ENCODE data around the gene WTAP.
"Not testable (repeated sequence)": the region's sequence is repeated elsewhere in the genome, so short reads cannot be mapped to it uniquely, and the experiment has no call there.

Gene WTAP

GRCh38 chr6:159729598-159730331, 2.5 kb downstream of the WTAP start:
- no peak for TF ChIP-seq CTCF (IDR thresholded peaks at IDR 0.05; ENCODE audit: low read depth, low read length, missing control alignments)
- H3K4me3 ChIP-seq (replicated peaks; ENCODE audit: low read depth, low read length), result peak overlapping the region; percentile 81
- no peak for DNase-seq (ENCODE audit: extremely low read depth, low read depth)

GRCh38 chr6:159730332-159730676, 3.0 kb downstream of the WTAP start:
- TF ChIP-seq CTCF (IDR thresholded peaks at IDR 0.05; ENCODE audit: low read depth, low read length, missing control alignments), result no peak
- no peak for DNase-seq (ENCODE audit: extremely low read depth, low read depth)
- no peak overlapping the region; the same call in 1 of the 2 replicates for H3K4me3 ChIP-seq (replicated peaks; ENCODE audit: low read depth, low read length)

- not testable (repeated sequence) for DNase-seq (ENCODE audit: extremely low read depth, low read depth); H3K4me3 ChIP-seq (replicated peaks; ENCODE audit: low read depth, low read length)
These were observed 5.2 kb downstream of the WTAP start for GRCh38 chr6:159732550-159732949.

GRCh38 chr6:159733395-159733794, 6.1 kb downstream of the WTAP start:
- H3K4me3 ChIP-seq (replicated peaks; ENCODE audit: low read depth, low read length); DNase-seq (ENCODE audit: extremely low read depth, low read depth): not testable (repeated sequence)

- no peak for DNase-seq (ENCODE audit: extremely low read depth, low read depth)
- no peak overlapping the region for H3K4me3 ChIP-seq (replicated peaks; ENCODE audit: low read depth, low read length)
- no peak for TF ChIP-seq CTCF (IDR thresholded peaks at IDR 0.05; ENCODE audit: low read depth, low read length, missing control alignments)
These were observed 9.6 kb downstream of the WTAP start for GRCh38 chr6:159736908-159737307.

GRCh38 chr6:159739341-159739740, 12.0 kb downstream of the WTAP start:
- TF ChIP-seq CTCF (IDR thresholded peaks at IDR 0.05; ENCODE audit: low read depth, low read length, missing control alignments), result no peak
- DNase-seq (ENCODE audit: extremely low read depth, low read depth), result no peak
- no peak overlapping the region for H3K4me3 ChIP-seq (replicated peaks; ENCODE audit: low read depth, low read length)

- no peak for TF ChIP-seq CTCF (IDR thresholded peaks at IDR 0.05; ENCODE audit: low read depth, low read length, missing control alignments)
- no peak overlapping the region for H3K4me3 ChIP-seq (replicated peaks; ENCODE audit: low read depth, low read length)
- no peak for DNase-seq (ENCODE audit: extremely low read depth, low read depth)
These were observed 14.9 kb downstream of the WTAP start for GRCh38 chr6:159742165-159742564.

- no peak for DNase-seq (ENCODE audit: extremely low read depth, low read depth)
- TF ChIP-seq CTCF (IDR thresholded peaks at IDR 0.05; ENCODE audit: low read depth, low read length, missing control alignments), result no peak
- H3K4me3 ChIP-seq (replicated peaks; ENCODE audit: low read depth, low read length), result no peak overlapping the region
These were observed 17.8 kb downstream of the WTAP start for GRCh38 chr6:159745081-159745480.

All from HFF-Myc (cell line).